CD4-positive, alpha-beta T cell treated with Interleukin-10 for 1 hour (primary cell): Measurements from ENCODE around the gene TTLL9.

ENCODE experiments used
- DNase-seq: peaks from one replicate; pipeline ENCODE4 v3.0.0-alpha.2; 2020

TTLL9 gene

DNA sequence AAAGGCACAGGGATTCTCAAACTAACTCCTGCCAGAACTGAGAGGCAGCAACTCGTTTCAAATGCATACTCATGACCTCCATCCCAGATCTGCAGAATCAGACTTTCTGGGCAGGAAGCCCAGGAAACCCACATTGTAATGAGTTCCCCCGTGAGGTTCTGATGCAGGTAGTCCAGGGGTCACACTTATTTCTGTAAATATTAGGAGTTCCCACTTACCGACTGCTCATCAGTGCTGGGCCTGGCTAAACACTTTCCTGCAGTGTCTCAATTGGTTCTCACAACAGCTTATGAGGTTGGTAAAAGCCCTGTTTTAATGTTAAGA lies 11.7 kb upstream of the TTLL9 start:
- no peak for DNase-seq

DNA sequence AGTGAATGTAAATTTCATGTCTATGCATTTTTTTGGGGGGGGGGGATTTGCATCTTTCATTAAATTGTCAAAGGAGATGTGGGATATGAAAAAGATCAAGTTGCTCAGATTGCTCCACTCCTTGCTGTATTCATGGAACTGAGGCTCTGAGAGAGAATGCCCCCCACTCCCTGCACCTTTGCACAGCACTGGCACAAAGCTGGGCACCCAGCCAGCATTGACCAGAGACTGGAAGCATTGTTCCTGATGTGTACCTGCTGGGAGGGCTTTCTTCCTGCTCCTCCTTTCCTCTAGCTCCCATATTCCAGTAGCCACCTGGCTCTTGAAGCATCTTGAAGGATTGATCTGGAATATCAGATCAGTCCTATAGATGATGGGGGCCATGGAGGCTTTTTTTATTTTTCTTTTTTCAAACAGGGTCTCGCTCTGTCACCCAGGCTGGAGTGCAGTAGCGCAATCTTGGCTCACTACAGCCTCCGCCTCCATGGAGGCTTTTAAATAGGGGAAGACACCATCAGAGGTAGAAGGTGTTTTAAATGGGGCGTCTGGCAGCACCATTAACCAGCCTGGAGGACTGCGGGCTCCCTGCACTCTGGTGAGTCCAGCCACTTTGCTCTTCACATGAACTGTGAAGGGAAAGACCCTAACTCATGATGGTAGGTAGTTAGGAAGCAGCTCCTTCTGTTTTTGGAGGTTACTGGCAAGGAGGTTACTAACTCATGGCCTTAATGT lies 11.0 kb upstream of the TTLL9 start:
- DNase-seq: no peak

DNA sequence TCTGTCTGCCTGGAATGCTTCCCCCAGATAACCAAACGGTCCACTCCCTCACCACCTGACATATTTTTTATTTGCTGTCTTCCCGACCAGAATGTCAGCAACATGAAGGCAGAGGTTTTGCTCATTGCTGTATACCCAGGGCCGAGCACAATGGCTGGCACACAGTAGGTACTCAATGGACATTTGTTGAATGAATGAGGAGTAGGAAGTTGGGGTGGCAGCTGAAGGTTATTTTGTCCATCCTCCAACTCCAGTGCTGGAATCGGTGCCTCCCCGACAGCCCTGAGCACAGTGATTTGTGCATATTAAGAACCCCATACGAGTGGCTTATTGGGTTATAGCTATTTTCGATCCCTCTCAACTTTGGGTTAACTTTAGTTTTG lies 10.4 kb upstream of the TTLL9 start:
- DNase-seq: no peak

DNA sequence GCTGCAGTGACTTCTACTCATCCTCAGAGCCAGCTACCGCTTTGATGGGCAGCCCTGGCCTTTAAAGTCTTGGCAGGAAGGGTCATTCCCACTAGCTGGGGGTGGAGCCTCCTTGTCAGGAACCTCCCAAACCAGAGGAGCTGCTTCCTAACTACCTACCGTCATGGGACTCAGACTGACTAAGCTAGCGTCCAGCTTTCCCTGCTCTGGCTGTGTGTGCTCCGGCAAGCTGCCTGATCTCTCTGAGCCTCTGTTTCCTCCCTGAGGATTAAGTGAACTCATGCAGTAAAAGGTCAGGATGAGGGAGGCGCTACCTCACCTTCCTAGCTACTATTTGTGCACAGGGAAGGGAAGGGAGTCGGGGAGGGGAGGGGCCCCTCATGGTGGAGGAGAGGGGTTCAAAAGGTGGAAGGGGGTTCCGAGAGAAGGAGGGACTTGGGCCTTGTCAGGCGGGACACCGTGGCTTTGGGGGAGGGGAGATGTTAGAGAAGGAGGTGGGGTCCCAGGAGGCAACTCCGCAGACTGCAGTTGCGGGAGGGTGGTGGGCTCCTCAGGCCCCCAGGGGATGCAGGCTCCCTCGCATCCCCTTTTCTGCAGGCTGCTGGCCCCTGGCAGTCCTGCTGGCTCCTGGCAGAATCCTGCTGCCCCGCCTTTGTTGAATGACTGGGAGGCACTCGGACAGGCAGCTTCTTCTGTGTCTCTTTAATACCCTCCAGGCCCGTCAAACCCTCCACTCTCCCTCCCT lies 9.9 kb upstream of the TTLL9 start:
- DNase-seq: no peak

DNA sequence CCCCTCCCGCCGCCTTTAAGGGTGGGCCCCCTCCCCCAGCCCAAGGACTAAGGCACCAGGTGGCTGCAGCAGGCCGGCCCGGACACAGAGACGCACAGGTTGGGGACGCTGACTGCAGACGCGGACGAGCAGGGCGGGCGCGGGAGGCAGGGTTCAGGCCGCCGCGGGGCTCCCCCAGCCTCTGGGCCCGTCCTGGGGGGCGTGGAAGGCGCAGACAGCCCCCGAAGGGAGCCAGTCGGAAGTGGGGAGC lies 9.4 kb upstream of the TTLL9 start:
- DNase-seq: no peak

DNA sequence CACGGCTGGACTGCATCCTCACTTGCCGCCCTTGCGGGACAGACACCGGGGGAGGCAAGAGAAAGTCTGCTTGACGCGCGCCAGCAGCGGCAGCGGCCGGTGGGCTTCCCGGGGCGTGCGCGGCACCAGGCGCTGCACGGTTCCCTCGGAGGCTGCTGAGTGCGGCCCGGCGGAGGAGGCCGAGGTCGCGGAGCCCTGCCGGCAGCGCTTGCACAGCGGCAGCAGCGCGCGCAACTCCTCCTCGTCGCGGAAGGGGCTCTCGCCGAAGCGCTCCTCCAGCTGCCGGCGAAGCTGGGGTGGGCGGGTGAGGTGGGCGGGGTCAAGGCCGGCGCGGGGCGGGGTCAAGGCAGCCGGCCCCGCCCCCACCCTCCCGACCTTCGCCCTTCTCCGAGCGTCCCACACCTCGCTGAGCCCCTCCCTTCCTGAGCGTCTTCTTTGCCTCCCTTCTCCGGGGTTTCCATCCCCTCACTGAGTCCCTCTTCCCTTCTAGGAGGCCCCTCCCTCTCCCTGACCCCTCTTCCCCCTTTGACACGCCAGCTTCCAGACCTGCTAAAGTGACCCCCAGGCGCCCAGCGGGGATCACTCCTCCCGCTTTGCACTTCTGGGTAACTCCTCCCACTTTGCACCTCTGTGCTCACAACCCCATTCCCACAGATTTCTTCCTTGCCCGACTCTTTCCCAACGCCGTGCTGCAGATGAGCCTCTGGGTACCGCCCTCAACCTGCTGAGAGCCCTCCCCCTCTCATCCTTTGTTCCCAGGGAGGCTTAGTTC lies 8.9 kb upstream of the TTLL9 start:
- peak; percentile 76 for DNase-seq

DNA sequence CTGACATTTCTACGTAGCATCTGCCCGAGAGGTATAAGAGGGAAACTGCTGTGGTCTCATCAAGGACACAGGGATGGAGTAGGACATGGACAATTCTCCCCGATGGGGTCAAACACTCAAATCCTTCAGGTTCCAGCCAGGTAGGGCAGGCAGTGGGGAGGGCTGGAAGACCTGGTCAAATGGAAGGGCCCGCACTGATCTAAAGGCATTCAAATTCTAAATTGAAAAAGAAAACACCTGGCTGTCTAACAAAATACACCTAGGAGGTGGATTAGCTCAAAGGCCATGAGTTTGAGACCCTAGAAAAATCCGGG lies 8.3 kb upstream of the TTLL9 start:
- no peak for DNase-seq

DNA sequence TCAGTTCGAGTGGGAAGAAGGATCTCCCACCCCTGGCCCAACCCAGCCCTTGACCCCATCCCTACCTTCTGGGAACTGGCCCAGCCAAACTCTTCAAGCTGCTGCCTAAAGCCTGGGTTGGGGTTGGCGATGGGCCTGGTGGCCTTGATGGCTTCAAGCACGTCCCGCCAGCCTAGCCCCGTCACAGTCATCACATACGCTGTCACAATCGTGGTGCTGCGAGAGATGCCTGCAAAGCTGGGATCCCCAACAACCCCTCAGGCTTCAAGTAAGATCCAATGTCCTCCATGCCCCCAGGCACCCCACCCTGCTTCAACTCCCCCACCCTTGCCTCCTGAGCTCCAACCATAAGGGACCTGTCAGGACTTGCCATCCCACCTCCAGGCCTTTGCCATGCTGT lies 7.9 kb upstream of the TTLL9 start:
- no peak for DNase-seq

DNA sequence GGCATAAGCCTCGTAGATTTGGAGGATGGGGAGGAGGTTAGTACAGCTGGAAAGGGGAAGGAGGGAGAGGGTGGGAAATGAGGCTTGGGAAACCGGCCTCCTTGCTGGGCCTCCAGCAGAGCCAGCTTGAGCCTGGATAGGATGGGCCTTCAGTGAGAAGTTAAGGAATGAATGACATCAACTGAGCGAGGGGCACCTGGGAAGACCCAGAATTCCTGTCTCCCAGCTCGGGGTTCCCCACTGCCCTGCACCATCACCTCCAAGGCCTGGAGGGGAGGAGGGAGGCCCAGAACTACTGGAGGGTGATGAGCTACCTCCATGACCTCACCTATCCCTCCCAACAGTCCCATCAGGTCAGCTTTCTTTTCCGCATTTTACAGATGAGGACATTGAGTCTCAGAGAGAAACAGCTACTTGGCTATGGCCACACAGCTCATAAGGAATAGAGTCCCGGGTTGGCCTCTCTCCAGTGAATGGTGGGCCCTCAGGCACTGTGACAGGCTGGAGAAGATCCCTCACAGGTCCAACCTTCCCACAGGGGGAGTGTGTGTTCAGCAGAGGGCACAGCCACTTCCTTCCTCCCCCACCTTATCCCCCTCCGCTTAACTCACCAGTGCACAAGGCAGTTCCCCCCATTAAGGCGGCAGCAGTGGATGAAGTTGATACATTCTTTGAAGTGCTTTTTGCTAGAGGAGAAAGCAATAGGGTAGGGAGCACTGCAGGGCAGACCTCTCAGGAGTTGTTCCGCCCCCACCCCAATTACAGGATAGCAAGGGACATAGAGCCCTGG lies 6.9 kb upstream of the TTLL9 start:
- no peak for DNase-seq

DNA sequence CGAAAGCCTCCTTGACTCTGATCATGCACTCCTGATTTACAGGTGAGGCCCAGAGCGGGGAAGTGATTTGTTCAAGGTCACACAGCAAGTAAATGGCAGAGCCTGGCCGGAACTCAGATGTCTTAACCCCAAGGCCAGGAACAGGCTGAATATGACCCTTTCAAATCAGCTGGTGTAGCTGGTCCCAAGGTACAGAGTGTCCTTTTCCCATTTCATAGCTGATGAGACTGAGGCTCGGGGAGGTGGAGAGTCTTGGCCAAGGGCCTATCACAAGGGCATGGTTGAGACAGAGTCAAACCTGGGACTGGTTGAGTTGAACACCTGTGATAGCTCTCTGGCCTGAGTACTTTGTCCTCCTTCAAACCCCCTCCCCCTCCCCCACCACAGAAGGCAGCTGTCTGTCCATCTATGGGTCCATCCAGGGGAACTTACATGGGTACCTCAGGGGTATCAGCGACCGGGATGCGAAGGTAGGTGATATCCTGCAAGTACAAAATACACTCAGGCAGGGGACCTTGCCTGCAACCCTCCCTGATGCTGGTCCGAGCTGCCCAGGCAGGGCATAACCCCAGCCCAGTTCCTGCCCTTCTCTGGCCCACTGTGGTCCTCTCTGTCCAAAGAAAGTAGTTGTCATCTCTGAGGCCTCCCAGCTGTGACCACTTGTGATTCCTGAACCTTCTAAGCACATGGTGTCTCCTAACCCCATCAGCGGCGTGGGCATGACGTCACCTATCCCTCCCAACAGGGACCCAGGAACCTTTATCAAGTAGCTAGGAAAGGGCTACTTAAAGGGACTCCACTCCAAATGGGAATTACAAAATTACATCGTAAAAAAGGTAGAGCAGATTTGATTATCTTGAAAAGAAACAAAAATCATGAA lies 5.7 kb upstream of the TTLL9 start:
- no peak for DNase-seq

DNA sequence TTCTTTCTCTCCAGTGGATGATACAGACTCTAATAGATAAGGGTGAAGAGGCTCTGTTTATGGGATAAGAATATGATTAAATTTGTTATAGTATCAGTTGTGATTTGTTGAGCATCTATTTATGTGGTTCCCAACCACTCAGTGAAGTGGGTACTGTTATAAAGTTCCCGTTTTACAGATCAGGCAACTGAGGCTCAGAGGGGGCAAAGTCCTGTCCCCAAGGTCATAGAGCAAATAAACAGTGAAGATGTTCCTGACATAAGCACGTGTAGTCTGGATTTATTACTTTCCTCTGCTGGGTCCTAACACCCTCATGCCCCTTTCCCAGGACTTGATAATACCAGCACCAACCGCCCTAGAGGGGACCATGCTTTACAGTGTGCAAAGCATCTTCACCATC lies 4.2 kb upstream of the TTLL9 start:
- no peak for DNase-seq

DNA sequence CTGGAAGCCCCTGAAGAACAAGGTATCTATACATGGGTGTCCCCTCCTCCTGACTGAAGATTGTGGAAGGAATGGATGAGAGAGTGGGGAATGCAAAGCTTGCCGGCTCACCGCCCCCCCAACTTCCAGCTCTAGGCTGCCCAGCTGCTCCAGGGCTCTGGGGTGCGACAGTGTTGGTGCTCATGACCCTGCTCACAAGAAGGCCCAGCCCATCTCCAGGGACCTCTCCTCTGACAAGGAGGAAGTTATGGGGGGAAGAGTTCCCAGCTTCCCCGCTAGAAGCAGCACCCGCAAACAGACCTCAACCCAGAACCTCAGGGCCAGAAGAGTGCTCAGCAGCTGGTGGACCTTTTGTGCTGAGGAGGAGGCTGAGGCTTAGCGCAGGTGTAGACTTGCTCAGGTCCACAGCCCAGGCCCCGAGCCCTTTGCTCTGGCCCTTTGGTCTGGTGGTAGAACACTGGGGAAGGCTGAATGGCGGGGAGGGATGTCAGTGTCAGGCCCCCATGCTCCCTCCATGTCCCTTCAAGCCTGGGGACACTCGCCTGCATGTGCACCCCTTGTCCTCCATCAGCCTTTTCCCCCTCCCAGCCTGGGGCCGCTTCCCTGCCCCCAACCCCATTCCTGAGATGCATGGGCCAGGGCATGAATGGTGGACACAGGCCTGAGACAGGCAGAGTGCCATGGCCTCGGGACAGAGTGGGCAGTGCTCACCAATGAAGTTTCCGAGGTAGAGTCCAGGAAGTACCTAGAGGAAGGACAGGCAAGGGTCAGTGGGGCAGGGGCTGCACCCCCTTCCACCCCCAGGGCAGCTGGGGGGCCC lies 1.4 kb upstream of the TTLL9 start:
- DNase-seq: no peak

DNA sequence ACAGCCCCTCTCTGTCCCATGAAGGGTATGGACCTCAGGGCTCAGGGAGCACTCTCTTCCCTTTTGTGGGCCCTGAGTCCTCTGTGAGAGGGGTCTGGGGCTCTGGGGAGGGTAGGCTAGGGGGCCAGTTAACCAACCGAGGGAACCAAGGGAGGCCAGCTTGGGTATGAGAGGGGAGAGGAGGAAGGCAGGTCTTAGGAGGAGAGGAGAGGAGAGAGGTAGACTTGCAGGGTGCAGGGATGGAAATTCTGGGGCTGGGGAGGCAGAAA lies 827 bp upstream of the TTLL9 start:
- no peak for DNase-seq

DNA sequence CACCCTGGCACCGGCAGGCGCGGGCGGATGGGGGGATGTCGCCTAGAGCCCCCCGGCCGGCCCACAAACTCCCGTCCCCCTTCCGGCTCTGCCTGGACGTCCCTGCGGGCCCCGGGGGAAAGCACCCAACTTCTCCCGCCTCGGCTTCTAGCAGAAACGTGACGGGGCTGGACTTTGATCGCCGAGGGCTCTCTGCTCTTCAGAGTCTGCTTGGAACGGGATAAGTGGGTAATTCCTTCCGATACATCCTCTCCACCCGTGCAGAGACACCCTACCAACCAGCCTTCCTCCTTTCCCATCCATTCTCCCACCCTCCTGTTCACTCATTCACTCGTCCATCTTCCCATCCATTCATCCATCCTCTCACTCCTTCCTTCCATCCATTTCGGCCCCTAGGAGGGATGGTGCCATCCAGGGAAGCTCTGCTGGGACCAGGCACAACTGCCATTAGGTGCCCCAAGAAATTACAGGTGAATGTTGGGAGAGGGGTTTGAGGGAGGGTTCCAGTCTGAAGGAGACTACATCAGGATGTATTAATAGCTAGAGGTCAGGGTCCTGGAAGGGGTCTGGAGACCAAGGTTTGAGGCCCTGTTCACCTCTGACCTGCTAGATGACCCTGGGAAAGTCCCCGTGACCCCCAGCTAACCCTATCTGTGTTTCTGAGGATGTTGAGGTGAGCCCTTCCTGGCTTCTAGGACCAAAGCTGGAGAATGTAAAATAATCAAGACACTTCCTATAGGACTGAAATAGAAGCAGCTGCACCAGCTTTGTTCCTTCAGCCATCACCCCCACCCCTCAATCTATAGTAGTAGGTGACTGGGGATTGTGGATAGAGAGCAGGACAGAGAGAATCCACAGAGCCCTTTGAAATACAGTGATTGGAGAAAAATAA lies 538 bp downstream of the TTLL9 start:
- DNase-seq: no peak

DNA sequence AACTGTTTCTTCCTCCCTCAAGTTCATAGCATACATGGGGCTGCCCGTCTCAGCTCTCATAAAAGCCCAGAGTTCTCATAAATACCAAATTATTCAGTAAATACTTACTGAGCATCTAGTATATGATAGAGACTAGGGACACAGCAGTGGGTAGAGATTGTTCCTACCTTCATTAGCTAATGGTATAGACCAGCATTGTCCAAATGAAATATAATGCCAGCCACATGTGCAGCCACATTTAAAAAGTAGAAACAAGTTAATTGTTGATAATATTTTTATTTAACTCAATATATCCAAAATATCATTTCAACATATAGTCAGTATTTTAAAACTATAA lies 1.2 kb downstream of the TTLL9 start:
- no peak for DNase-seq

DNA sequence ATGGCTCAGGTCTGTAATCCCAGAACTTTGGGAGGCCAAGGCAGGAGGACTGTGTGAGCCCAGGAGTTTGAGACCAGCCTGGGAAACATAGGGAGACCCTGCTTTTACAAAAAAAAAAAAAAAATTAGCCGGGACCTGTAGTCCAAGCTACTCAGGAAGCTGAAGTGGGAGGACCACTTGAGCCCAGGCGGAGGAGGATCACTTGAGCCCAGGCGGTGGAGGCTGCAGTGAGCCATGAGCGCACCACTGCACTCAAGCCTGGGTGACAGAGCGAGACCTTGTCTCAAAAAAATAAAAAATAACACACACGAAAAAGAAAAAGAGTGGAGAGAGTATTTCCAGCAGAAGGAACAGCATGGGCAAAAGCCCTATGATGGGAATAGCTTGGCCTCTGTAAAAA lies 2.0 kb downstream of the TTLL9 start:
- no peak for DNase-seq

DNA sequence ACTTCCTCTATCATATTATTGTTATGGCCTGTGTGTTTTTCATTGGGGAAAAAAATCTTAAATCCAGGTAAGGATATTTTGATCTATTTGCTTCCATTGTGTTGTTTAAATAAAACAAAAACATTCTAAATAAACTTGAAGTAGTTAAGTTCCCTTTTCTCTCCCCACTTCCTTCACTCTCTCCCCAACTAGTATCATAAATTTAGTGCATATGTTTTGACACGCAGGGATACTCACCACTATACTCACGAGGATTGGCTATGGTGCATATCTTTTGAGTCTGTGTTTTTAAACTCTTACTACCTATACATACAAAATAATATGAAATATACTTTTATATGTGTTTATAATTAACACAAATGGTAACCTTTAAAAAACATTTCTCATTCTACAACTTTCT lies 5.2 kb downstream of the TTLL9 start:
- DNase-seq: no peak

DNA sequence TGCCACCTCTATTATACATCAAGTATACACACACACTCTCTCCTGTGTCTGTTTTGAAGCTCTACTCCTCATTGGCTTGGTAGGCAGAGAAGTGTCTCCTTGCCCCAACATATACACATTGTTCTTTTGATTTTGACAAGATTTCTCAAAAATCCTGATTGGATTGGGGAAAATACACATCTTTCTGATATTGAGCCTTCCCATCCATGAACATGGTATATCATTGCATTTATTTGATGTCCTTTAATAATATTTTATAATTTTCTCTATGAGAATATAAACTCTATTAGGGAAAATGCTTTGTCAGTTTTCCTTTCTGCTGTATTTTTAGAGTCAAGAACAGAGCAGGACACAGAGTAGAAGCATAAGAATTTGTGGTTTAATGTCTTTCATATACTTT lies 7.2 kb downstream of the TTLL9 start:
- no peak for DNase-seq

DNA sequence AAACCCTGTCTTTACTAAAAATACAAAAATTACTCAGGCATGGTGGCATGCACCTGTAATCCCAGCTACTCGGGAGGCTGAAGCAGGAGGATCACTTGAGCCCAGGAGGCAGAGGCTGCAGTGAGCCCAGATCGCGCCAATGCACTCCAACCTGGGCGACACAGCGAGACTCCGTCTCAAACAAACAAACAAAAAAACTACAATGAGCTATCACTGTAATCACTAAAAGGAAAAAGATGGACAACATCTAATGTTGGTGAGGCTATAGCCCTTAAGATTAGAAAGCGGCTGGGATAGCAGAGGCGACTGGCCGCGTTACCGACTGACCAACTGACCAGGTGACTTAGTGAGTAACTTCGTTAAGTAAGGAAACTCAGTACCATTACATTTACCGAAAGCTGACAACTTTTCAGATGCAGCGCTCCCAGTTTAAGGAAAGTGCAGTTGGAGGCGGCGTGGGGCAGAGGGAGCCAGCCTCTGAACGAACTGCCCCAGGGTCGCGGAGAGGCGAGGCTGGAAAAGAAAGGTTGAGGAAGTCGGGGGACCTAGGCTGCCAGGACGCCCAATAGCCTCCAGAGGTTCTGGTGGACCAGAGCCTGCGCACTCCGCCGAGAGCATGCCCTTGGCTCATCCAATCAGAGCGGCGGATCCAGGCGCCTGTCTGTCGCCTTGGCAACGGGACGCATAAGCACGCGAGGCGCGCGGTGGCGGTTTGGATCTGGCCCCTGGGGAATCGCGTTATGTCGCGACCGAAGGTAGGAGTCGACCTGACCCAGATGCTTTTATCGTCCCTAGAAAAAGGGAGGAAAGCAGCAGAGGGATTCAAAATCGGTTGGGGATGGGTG lies 8.9 kb downstream of the TTLL9 start:
- DNase-seq: peak; percentile 84

DNA sequence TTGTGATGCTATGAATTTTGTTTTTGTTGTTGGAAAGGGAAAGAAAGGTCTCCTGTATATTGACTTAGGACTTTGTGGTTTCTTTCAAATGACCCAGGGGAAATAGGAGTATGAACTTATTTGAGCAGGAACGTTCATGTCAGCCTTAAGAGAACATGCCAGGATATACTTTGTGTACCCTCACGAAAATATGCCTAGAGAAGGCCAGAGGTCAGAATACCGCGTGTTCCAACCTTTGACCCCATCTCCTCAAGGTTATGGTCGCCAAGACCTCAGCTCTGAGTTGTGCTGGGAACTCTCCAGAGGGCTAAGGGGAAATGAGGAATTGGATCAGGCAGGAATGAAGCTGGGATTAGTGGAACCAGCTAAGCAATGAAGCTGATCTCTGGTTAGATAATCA lies 11.5 kb downstream of the TTLL9 start:
- DNase-seq: no peak
